Adipocyte (in vitro differentiated cells): ENCODE data around the gene CPPED1.
A peak's percentile ranks its signal among the peaks of the same experiment; 100 is the strongest.
"Not testable (repeated sequence)": the region's sequence is repeated elsewhere in the genome, so short reads cannot be mapped to it uniquely, and the experiment has no call there.

Experiments
- DNase-seq: peaks from one replicate; pipeline ENCODE4 v3.0.0-alpha.2; 2015; ENCODE audit warnings: low read depth
- H3K27me3 ChIP-seq: replicated peaks from 2 replicates; pipeline ENCODE4 v1.7.0; 2013; ENCODE audit warnings: mild to moderate bottlenecking, low read length, moderate library complexity; ENCODE audit not compliant: control insufficient read depth, insufficient read depth
- H3K36me3 ChIP-seq: 2 replicates; pipeline ENCODE4 v1.7.0; 2013; ENCODE audit warnings: low read length, mild to moderate bottlenecking, moderate library complexity; ENCODE audit not compliant: control insufficient read depth, insufficient read depth, severe bottlenecking
- H3K4me1 ChIP-seq: 2 replicates; pipeline ENCODE4 v1.7.0; 2013; ENCODE audit warnings: mild to moderate bottlenecking, low read length, moderate library complexity; ENCODE audit not compliant: control insufficient read depth, insufficient read depth
- H3K4me3 ChIP-seq: 2 replicates; pipeline ENCODE4 v1.7.0; 2013; ENCODE audit warnings: mild to moderate bottlenecking, low read length, moderate library complexity
- H3K9ac ChIP-seq: 2 replicates; pipeline ENCODE4 v1.7.0; 2013; ENCODE audit warnings: mild to moderate bottlenecking, low read length, moderate library complexity
- H3K9me3 ChIP-seq: 2 replicates; pipeline ENCODE4 v1.7.0; 2013; ENCODE audit warnings: mild to moderate bottlenecking, low read length, moderate library complexity; ENCODE audit not compliant: control insufficient read depth

The CPPED1 gene

GRCh38 chr16:12819126-12820117 lies 15.7 kb upstream of the CPPED1 start:
- Histone ChIP-seq H3K9me3 (no peaks in the 10 kb centered on the region), H3K4me1 (peaks cover 25% of the 10 kb centered on the region), H3K4me3 (no peak overlapping the region), H3K36me3 (no peaks in the 10 kb centered on the region), H3K9ac (no peak overlapping the region), H3K27me3 (peaks cover 6% of the 10 kb centered on the region)
- DNase-seq, result peak; percentile 69

GRCh38 chr16:12818326-12818725 lies 14.6 kb upstream of the CPPED1 start:
- Histone ChIP-seq H3K4me3 (no peak overlapping the region), H3K27me3 (peaks cover 6% of the 10 kb centered on the region), H3K4me1 (peaks cover 26% of the 10 kb centered on the region), H3K36me3 (no peaks in the 10 kb centered on the region), H3K9me3 (no peaks in the 10 kb centered on the region), H3K9ac (no peak overlapping the region)
- no peak for DNase-seq

GRCh38 chr16:12816791-12817214 lies 13.1 kb upstream of the CPPED1 start:
- H3K9me3 ChIP-seq, H3K9ac ChIP-seq, H3K4me3 ChIP-seq, H3K36me3 ChIP-seq, H3K27me3 ChIP-seq: not testable (repeated sequence)
- H3K4me1 ChIP-seq, result peaks cover 26% of the 10 kb centered on the region
- DNase-seq, result peak; percentile 70

GRCh38 chr16:12815361-12815760 lies 11.7 kb upstream of the CPPED1 start:
- H3K9me3 ChIP-seq, result no peaks in the 10 kb centered on the region
- peak overlapping the region; percentile 59 for H3K4me3 ChIP-seq
- no peaks in the 10 kb centered on the region for H3K27me3 ChIP-seq
- H3K9ac ChIP-seq, result peak overlapping the region; percentile 61
- peak; percentile 69 for DNase-seq
- H3K36me3 ChIP-seq, result no peaks in the 10 kb centered on the region
- H3K4me1 ChIP-seq, result peaks cover 26% of the 10 kb centered on the region

- not testable (repeated sequence) for H3K9me3 ChIP-seq, H3K4me3 ChIP-seq, H3K9ac ChIP-seq, H3K36me3 ChIP-seq, H3K27me3 ChIP-seq, DNase-seq
- peaks cover 26% of the 10 kb centered on the region for H3K4me1 ChIP-seq
These were observed 10.0 kb upstream of the CPPED1 start for GRCh38 chr16:12813734-12814133.

GRCh38 chr16:12813321-12813720 lies 9.6 kb upstream of the CPPED1 start:
- not testable (repeated sequence) for H3K9me3 ChIP-seq, H3K9ac ChIP-seq, H3K4me3 ChIP-seq, H3K36me3 ChIP-seq, H3K27me3 ChIP-seq, DNase-seq
- H3K4me1 ChIP-seq, result peaks cover 26% of the 10 kb centered on the region

GRCh38 chr16:12811441-12812383 lies 8.0 kb upstream of the CPPED1 start:
- H3K9me3 ChIP-seq, result no peaks in the 10 kb centered on the region
- no peaks in the 10 kb centered on the region for H3K27me3 ChIP-seq
- peaks cover 23% of the 10 kb centered on the region for H3K4me1 ChIP-seq
- no peaks in the 10 kb centered on the region for H3K36me3 ChIP-seq
- H3K9ac ChIP-seq, result no peak overlapping the region
- no peak overlapping the region for H3K4me3 ChIP-seq
- no peak for DNase-seq

GRCh38 chr16:12805066-12805465 lies 1.4 kb upstream of the CPPED1 start:
- H3K9me3 ChIP-seq, result no peaks in the 10 kb centered on the region
- H3K4me3 ChIP-seq, result no peak overlapping the region
- no peaks in the 10 kb centered on the region for H3K27me3 ChIP-seq
- no peaks in the 10 kb centered on the region for H3K36me3 ChIP-seq
- H3K4me1 ChIP-seq, result peaks cover 40% of the 10 kb centered on the region
- no peak overlapping the region for H3K9ac ChIP-seq
- DNase-seq, result peak; percentile 3

- peak overlapping the region; percentile 82 for H3K9ac ChIP-seq
- DNase-seq, result no peak
- H3K27me3 ChIP-seq, result no peaks in the 10 kb centered on the region
- H3K36me3 ChIP-seq, result no peaks in the 10 kb centered on the region
- H3K9me3 ChIP-seq, result no peaks in the 10 kb centered on the region
- peaks cover 47% of the 10 kb centered on the region for H3K4me1 ChIP-seq
- H3K4me3 ChIP-seq, result peak overlapping the region; percentile 96
These were observed 708 bp upstream of the CPPED1 start for GRCh38 chr16:12804395-12804794.

- peak overlapping the region; percentile 96 for H3K4me3 ChIP-seq
- no peaks in the 10 kb centered on the region for H3K9me3 ChIP-seq
These were observed 1.0 kb downstream of the CPPED1 start for GRCh38 chr16:12802661-12803060.

GRCh38 chr16:12802048-12802447 lies 1.6 kb downstream of the CPPED1 start:
- H3K27me3 ChIP-seq, result no peaks in the 10 kb centered on the region
- peak overlapping the region; percentile 69 for H3K9ac ChIP-seq
- DNase-seq, result no peak
- peak overlapping the region; percentile 96 for H3K4me3 ChIP-seq
- H3K9me3 ChIP-seq, result no peaks in the 10 kb centered on the region
- no peaks in the 10 kb centered on the region for H3K36me3 ChIP-seq
- peaks cover 58% of the 10 kb centered on the region for H3K4me1 ChIP-seq

More at GRCh38 chr16:12802661-12803060, 1.0 kb downstream of the CPPED1 start:
- peaks cover 58% of the 10 kb centered on the region for H3K4me1 ChIP-seq
- peak overlapping the region; percentile 87 for H3K9ac ChIP-seq
- no peaks in the 10 kb centered on the region for H3K36me3 ChIP-seq
- peak; percentile 16 for DNase-seq
- H3K27me3 ChIP-seq, result no peaks in the 10 kb centered on the region
